ENCODE measurements around the gene ADCY5. TPM values are rescaled to one million over a fixed set of nuclear protein-coding genes. Genes with fewer than 3 reads are reported as not detected.

ADCY5 gene
- total RNA-seq, 2 experiments from 2014 or later, result not detected

GRCh38 chr3:123337948-123338619, 110.8 kb downstream of the ADCY5 start:
- Mint-ChIP-seq H3K36me3 (ENCODE audit: low read depth) (no peaks in the 10 kb centered on the region), H3K4me1 (ENCODE audit: low read depth) (peaks cover 8% of the 10 kb centered on the region), H3K27ac (no peak overlapping the region), H3K4me3 (no peak overlapping the region), H3K9me3 (ENCODE audit: insufficient read depth) (no peaks in the 10 kb centered on the region), H3K27me3 (ENCODE audit: low read depth) (peaks cover 3% of the 10 kb centered on the region)
- POLR2A ChIA-PET, result no interaction called here
- ATAC-seq, result no peak
- CTCF ChIA-PET, result no interaction called here
- DNase-seq, result no peak

- H3K4me1 Mint-ChIP-seq (ENCODE audit: low read depth), result peaks cover 8% of the 10 kb centered on the region
- ATAC-seq (no peak), DNase-seq (no peak)
- POLR2A ChIA-PET, result no interaction called here
- no peak overlapping the region for H3K27ac Mint-ChIP-seq
- H3K27me3 Mint-ChIP-seq (ENCODE audit: low read depth), result peaks cover 3% of the 10 kb centered on the region
- CTCF ChIA-PET, result no interaction called here
- no peak overlapping the region for H3K4me3 Mint-ChIP-seq
- H3K36me3 Mint-ChIP-seq (ENCODE audit: low read depth), result no peaks in the 10 kb centered on the region
- H3K9me3 Mint-ChIP-seq (ENCODE audit: insufficient read depth), result no peaks in the 10 kb centered on the region
Observed at GRCh38 chr3:123337226-123337625, 111.7 kb downstream of the ADCY5 start.

GRCh38 chr3:123336441-123336851, 112.4 kb downstream of the ADCY5 start:
- POLR2A ChIA-PET, result no interaction called here
- no peak overlapping the region for H3K4me3 Mint-ChIP-seq
- H3K27ac Mint-ChIP-seq, result no peak overlapping the region
- no peak for DNase-seq
- CTCF ChIA-PET, result no interaction called here
- H3K9me3 Mint-ChIP-seq (ENCODE audit: insufficient read depth), result no peaks in the 10 kb centered on the region
- peaks cover 3% of the 10 kb centered on the region for H3K27me3 Mint-ChIP-seq (ENCODE audit: low read depth)
- H3K4me1 Mint-ChIP-seq (ENCODE audit: low read depth), result peaks cover 8% of the 10 kb centered on the region
- H3K36me3 Mint-ChIP-seq (ENCODE audit: low read depth), result no peaks in the 10 kb centered on the region
- ATAC-seq, result no peak

GRCh38 chr3:123336001-123336400, 112.9 kb downstream of the ADCY5 start:
- H3K27me3 Mint-ChIP-seq (ENCODE audit: low read depth), result no peaks in the 10 kb centered on the region
- H3K4me1 Mint-ChIP-seq (ENCODE audit: low read depth), result peaks cover 8% of the 10 kb centered on the region
- H3K9me3 Mint-ChIP-seq (ENCODE audit: insufficient read depth), result no peaks in the 10 kb centered on the region
- no peak for ATAC-seq
- CTCF ChIA-PET, result no interaction called here
- POLR2A ChIA-PET, result no interaction called here
- no peak overlapping the region for H3K27ac Mint-ChIP-seq
- H3K36me3 Mint-ChIP-seq (ENCODE audit: low read depth), result no peaks in the 10 kb centered on the region
- DNase-seq, result no peak
- H3K4me3 Mint-ChIP-seq, result no peak overlapping the region

GRCh38 chr3:123335007-123335670, 113.8 kb downstream of the ADCY5 start:
- no peak overlapping the region for H3K27ac Mint-ChIP-seq
- no peak overlapping the region for H3K4me3 Mint-ChIP-seq
- DNase-seq (peak; percentile 39), ATAC-seq (peak; percentile 62)
- POLR2A ChIA-PET, result no interaction called here
- H3K36me3 Mint-ChIP-seq (ENCODE audit: low read depth), result no peaks in the 10 kb centered on the region
- CTCF ChIA-PET, result no interaction called here
- H3K9me3 Mint-ChIP-seq (ENCODE audit: insufficient read depth), result no peaks in the 10 kb centered on the region
- H3K27me3 Mint-ChIP-seq (ENCODE audit: low read depth), result no peaks in the 10 kb centered on the region
- peaks cover 8% of the 10 kb centered on the region for H3K4me1 Mint-ChIP-seq (ENCODE audit: low read depth)

- no peaks in the 10 kb centered on the region for H3K36me3 Mint-ChIP-seq (ENCODE audit: low read depth)
- DNase-seq (no peak), ATAC-seq (no peak)
- H3K9me3 Mint-ChIP-seq (ENCODE audit: insufficient read depth), result no peaks in the 10 kb centered on the region
- peaks cover 8% of the 10 kb centered on the region for H3K4me1 Mint-ChIP-seq (ENCODE audit: low read depth)
- H3K27ac Mint-ChIP-seq, result no peak overlapping the region
- POLR2A ChIA-PET, result no interaction called here
- no peaks in the 10 kb centered on the region for H3K27me3 Mint-ChIP-seq (ENCODE audit: low read depth)
- no peak overlapping the region for H3K4me3 Mint-ChIP-seq
- CTCF ChIA-PET, result no interaction called here
Observed at GRCh38 chr3:123334056-123334455, 114.8 kb downstream of the ADCY5 start.

- Mint-ChIP-seq H3K9me3 (ENCODE audit: insufficient read depth) (no peaks in the 10 kb centered on the region), H3K27ac (no peak overlapping the region), H3K27me3 (ENCODE audit: low read depth) (no peaks in the 10 kb centered on the region), H3K4me1 (ENCODE audit: low read depth) (peaks cover 8% of the 10 kb centered on the region), H3K36me3 (ENCODE audit: low read depth) (no peaks in the 10 kb centered on the region), H3K4me3 (no peak overlapping the region)
- DNase-seq (no peak), ATAC-seq (no peak)
- POLR2A ChIA-PET, result no interaction called here
- CTCF ChIA-PET, result no interaction called here
Observed at GRCh38 chr3:123333401-123333800, 115.5 kb downstream of the ADCY5 start.

- peaks cover 7% of the 10 kb centered on the region for H3K27me3 Mint-ChIP-seq (ENCODE audit: low read depth)
Observed at GRCh38 chr3:123332124-123332641, 116.7 kb downstream of the ADCY5 start.

GRCh38 chr3:123331651-123332050, 117.2 kb downstream of the ADCY5 start:
- ChIA-PET POLR2A (no interaction called here), CTCF (interaction anchor here (0.7 to 3.0 kb wide), 2 partner anchors 19 to 159 kb away, joined by 3 to 23 read pairs; no protein-coding TSS in a partner anchor)
- Mint-ChIP-seq H3K4me3 (no peak overlapping the region), H3K27me3 (ENCODE audit: low read depth) (peaks cover 9% of the 10 kb centered on the region), H3K27ac (no peak overlapping the region), H3K36me3 (ENCODE audit: low read depth) (no peaks in the 10 kb centered on the region), H3K4me1 (ENCODE audit: low read depth) (peaks cover 8% of the 10 kb centered on the region), H3K9me3 (ENCODE audit: insufficient read depth) (no peaks in the 10 kb centered on the region)
- ATAC-seq, result no peak
- no peak for DNase-seq

More at GRCh38 chr3:123332124-123332641, 116.7 kb downstream of the ADCY5 start:
- Mint-ChIP-seq H3K4me1 (ENCODE audit: low read depth) (peaks cover 8% of the 10 kb centered on the region), H3K27ac (no peak overlapping the region), H3K9me3 (ENCODE audit: insufficient read depth) (no peaks in the 10 kb centered on the region), H3K4me3 (no peak overlapping the region), H3K36me3 (ENCODE audit: low read depth) (no peaks in the 10 kb centered on the region)
- ChIA-PET CTCF (no interaction called here), POLR2A (no interaction called here)
- ATAC-seq (no peak), DNase-seq (no peak)

GRCh38 chr3:123331006-123331405, 117.9 kb downstream of the ADCY5 start:
- no peak overlapping the region for H3K4me3 Mint-ChIP-seq
- H3K27me3 Mint-ChIP-seq (ENCODE audit: low read depth), result peaks cover 9% of the 10 kb centered on the region
- H3K36me3 Mint-ChIP-seq (ENCODE audit: low read depth), result no peaks in the 10 kb centered on the region
- H3K9me3 Mint-ChIP-seq (ENCODE audit: insufficient read depth), result no peaks in the 10 kb centered on the region
- peaks cover 8% of the 10 kb centered on the region for H3K4me1 Mint-ChIP-seq (ENCODE audit: low read depth)
- DNase-seq, result no peak
- no peak overlapping the region for H3K27ac Mint-ChIP-seq
- ATAC-seq, result no peak
- POLR2A ChIA-PET, result no interaction called here
- CTCF ChIA-PET, result interaction anchor here (0.7 to 3.0 kb wide), 2 partner anchors 20 to 159 kb away, joined by 3 to 23 read pairs; no protein-coding TSS in a partner anchor

- CTCF ChIA-PET, result interaction anchor here (1.2 to 3.0 kb wide), 5 partner anchors 30 to 229 kb away, joined by 3 to 23 read pairs (median 3); no protein-coding TSS in a partner anchor
- DNase-seq, result no peak
- Mint-ChIP-seq H3K9me3 (ENCODE audit: insufficient read depth) (no peaks in the 10 kb centered on the region), H3K4me3 (no peak overlapping the region), H3K36me3 (ENCODE audit: low read depth) (no peaks in the 10 kb centered on the region), H3K27me3 (ENCODE audit: low read depth) (peaks cover 9% of the 10 kb centered on the region), H3K27ac (no peak overlapping the region), H3K4me1 (ENCODE audit: low read depth) (peaks cover 8% of the 10 kb centered on the region)
- POLR2A ChIA-PET, result no interaction called here
- ATAC-seq, result no peak
Observed at GRCh38 chr3:123330441-123330991, 118.4 kb downstream of the ADCY5 start.

GRCh38 chr3:123329636-123330340, 119.1 kb downstream of the ADCY5 start:
- CTCF ChIA-PET, result interaction anchor here (0.5 to 3.0 kb wide), 12 partner anchors 10 to 230 kb away, joined by 3 to 23 read pairs (median 3); no protein-coding TSS in a partner anchor
- Mint-ChIP-seq H3K4me3 (no peak overlapping the region), H3K27me3 (ENCODE audit: low read depth) (peaks cover 9% of the 10 kb centered on the region), H3K27ac (no peak overlapping the region), H3K9me3 (ENCODE audit: insufficient read depth) (no peaks in the 10 kb centered on the region), H3K4me1 (ENCODE audit: low read depth) (peaks cover 2% of the 10 kb centered on the region), H3K36me3 (ENCODE audit: low read depth) (no peaks in the 10 kb centered on the region)
- POLR2A ChIA-PET, result no interaction called here
- DNase-seq (no peak), ATAC-seq (no peak)
